BE2C (cell line): ENCODE data around the gene FPGS.
A peak's percentile ranks its signal among the peaks of the same experiment; 100 is the strongest.

Source experiments
- DNase-seq: peaks from one replicate; pipeline ENCODE4 v3.0.0-alpha.2; 2020
- H3K27me3 ChIP-seq: fragments of 250-450 bp; sonication (Bioruptor Pico); 2 replicates; pipeline ENCODE4 v1.5.1; 2020; ENCODE audit warnings: mild to moderate bottlenecking
- H3K36me3 ChIP-seq: fragments of 250-450 bp; sonication (Bioruptor Pico); 2 replicates; pipeline ENCODE4 v1.5.1; 2020; ENCODE audit warnings: mild to moderate bottlenecking
- H3K4me1 ChIP-seq: fragments of 250-450 bp; sonication (Bioruptor Pico); 2 replicates; pipeline ENCODE4 v1.5.1; 2020
- H3K4me3 ChIP-seq: 2 replicates; pipeline ENCODE4 v1.5.1; 2011; ENCODE audit warnings: low read depth, low read length
- H3K9me3 ChIP-seq: fragments of 250-450 bp; sonication (Bioruptor Pico); 2 replicates; pipeline ENCODE4 v1.5.1; 2020
- CTCF ChIP-seq: IDR thresholded peaks from 2 replicates; pipeline ENCODE4 v1.5.1; 2012; ENCODE audit warnings: mild to moderate bottlenecking, low read depth, low read length

FPGS gene

GRCh38 chr9:127796225-127796813, 6.4 kb upstream of the FPGS start:
- Histone ChIP-seq H3K4me3 (no peak overlapping the region), H3K27me3 (no peaks in the 10 kb centered on the region), H3K9me3 (no peaks in the 10 kb centered on the region), H3K4me1 (no peaks in the 10 kb centered on the region; the same call in 1 of the 2 replicates), H3K36me3 (peaks cover 5% of the 10 kb centered on the region)
- TF ChIP-seq CTCF, result no peak
- no peak for DNase-seq

GRCh38 chr9:127796852-127797370, 5.8 kb upstream of the FPGS start:
- Histone ChIP-seq H3K9me3 (no peaks in the 10 kb centered on the region), H3K27me3 (no peaks in the 10 kb centered on the region), H3K36me3 (no peaks in the 10 kb centered on the region), H3K4me1 (no peaks in the 10 kb centered on the region; the same call in 1 of the 2 replicates), H3K4me3 (no peak overlapping the region)
- no peak for TF ChIP-seq CTCF
- no peak for DNase-seq

GRCh38 chr9:127801955-127802575, 617 bp upstream of the FPGS start:
- no peaks in the 10 kb centered on the region for H3K9me3 ChIP-seq
- no peak for DNase-seq
- H3K36me3 ChIP-seq, result peaks cover 5% of the 10 kb centered on the region
- 0 out of 2 replicates have a peak, but pooled peaks have one; percentile 9 for TF ChIP-seq CTCF
- H3K4me3 ChIP-seq, result peak overlapping the region; percentile 55
- no peaks in the 10 kb centered on the region for H3K4me1 ChIP-seq
- no peaks in the 10 kb centered on the region for H3K27me3 ChIP-seq

GRCh38 chr9:127803507-127804352, 1.0 kb downstream of the FPGS start:
- Histone ChIP-seq H3K36me3 (peaks cover 5% of the 10 kb centered on the region), H3K4me3 (peak overlapping the region; percentile 92), H3K9me3 (no peaks in the 10 kb centered on the region), H3K27me3 (no peaks in the 10 kb centered on the region), H3K4me1 (no peaks in the 10 kb centered on the region)
- DNase-seq, result no peak
- no peak for TF ChIP-seq CTCF

- peak; percentile 55 for TF ChIP-seq CTCF
- peak; percentile 75 for DNase-seq
- Histone ChIP-seq H3K36me3 (peaks cover 8% of the 10 kb centered on the region), H3K4me3 (no peak overlapping the region), H3K9me3 (no peaks in the 10 kb centered on the region), H3K27me3 (no peaks in the 10 kb centered on the region), H3K4me1 (no peaks in the 10 kb centered on the region; the same call in 1 of the 2 replicates)
Observed at GRCh38 chr9:127805620-127806019, 2.9 kb downstream of the FPGS start.
